Measurements from ENCODE around the gene LITAF.

Gene LITAF

DNA sequence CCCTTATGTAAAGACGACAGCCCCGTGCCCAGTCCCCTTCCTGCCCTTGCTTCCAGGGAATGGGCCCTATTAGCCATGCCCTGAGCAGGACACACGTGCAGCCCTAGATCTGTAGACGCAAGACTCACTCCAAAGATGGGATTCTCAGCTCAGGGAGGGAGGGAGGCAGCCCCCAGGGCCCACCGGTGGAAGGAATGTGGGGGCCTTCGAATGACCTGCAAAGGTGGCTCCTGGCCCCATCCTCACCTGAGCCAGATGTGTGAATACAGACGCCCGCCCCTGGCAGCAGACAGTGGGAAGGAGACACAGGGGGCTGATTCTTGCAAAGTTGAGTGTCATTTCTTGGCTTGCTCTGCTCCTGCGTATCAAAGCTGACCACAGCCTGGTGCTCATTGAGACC, 47.8 kb downstream of the LITAF start:
- Mint-ChIP-seq H3K4me3 (no peak overlapping the region), H3K27me3 (ENCODE audit: low read depth) (peaks cover 9% of the 10 kb centered on the region), H3K9me3 (no peaks in the 10 kb centered on the region), H3K27ac (no peak overlapping the region), H3K4me1 (peaks cover 10% of the 10 kb centered on the region), H3K36me3 (ENCODE audit: low read depth) (no peaks in the 10 kb centered on the region)
- TF ChIP-seq, protein P1, sequence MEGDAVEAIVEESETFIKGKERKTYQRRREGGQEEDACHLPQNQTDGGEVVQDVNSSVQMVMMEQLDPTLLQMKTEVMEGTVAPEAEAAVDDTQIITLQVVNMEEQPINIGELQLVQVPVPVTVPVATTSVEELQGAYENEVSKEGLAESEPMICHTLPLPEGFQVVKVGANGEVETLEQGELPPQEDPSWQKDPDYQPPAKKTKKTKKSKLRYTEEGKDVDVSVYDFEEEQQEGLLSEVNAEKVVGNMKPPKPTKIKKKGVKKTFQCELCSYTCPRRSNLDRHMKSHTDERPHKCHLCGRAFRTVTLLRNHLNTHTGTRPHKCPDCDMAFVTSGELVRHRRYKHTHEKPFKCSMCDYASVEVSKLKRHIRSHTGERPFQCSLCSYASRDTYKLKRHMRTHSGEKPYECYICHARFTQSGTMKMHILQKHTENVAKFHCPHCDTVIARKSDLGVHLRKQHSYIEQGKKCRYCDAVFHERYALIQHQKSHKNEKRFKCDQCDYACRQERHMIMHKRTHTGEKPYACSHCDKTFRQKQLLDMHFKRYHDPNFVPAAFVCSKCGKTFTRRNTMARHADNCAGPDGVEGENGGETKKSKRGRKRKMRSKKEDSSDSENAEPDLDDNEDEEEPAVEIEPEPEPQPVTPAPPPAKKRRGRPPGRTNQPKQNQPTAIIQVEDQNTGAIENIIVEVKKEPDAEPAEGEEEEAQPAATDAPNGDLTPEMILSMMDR (IDR thresholded peaks at IDR 0.05; ENCODE audit: unreplicated experiment in 3 of 3): no peak

DNA sequence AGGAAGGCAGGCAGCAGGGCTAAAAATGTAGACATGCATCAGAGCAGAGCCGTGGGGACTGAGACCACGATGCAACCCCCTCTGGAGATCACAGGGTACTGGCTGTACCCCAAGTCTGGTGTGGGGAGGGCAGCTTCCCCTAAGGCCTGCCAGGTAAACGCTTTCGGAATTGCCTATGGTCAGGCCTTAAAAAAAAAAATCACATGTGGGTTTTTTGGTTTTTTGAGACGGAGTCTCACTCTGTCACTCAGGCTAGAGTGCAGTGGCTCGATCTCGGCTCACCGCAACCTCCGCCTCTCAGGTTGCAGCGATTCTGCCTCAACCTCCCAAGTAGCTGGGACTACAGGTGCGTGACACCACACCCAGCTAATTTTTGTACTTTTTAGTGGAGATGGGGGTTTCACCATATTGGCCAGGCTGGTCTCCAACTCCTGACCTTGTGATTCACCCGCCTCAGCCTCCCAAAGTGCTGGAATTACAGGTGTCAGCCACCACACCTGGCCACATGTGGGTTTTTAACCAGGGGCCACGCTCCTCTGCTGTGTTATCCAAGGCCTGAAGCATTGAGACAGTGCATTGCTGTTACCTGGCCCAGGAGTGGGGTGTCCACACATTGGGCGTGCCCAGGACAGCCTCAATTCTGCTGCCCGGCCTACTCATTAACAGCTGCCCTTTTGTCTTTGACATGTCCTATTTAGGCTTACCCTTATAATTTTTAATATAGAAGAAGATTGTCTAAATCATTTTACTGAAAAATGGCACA, 50.4 kb downstream of the LITAF start:
- H3K4me3 Mint-ChIP-seq: no peak overlapping the region
- no peaks in the 10 kb centered on the region for H3K4me1 Mint-ChIP-seq
- TF ChIP-seq, protein P1 (IDR thresholded peaks at IDR 0.05; ENCODE audit: unreplicated experiment in 3 of 3): no peak
- no peak overlapping the region for H3K27ac Mint-ChIP-seq
- H3K9me3 Mint-ChIP-seq: no peaks in the 10 kb centered on the region
- H3K27me3 Mint-ChIP-seq (ENCODE audit: low read depth): peaks cover 18% of the 10 kb centered on the region
- no peaks in the 10 kb centered on the region for H3K36me3 Mint-ChIP-seq (ENCODE audit: low read depth)

DNA sequence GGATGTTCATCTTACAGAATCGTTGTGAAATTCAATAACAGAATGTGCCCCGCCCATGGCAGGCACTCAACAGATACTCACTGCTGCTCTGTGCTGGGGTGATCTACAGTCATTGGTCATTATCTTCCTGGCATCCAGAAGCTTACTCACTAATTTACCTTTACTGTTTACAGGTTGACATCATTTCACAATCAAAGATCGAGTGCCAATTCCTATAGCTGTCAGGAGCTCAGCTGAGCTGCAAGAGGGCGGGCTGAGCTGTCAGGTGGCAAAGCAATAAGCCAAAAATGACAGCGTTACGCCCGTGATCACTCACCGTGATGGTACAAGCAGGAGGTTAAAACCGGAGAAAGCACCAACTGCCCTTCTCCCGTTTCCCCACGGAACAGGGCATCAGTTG, 51.2 kb downstream of the LITAF start:
- no peak overlapping the region for H3K27ac Mint-ChIP-seq
- peaks cover 18% of the 10 kb centered on the region for H3K27me3 Mint-ChIP-seq (ENCODE audit: low read depth)
- TF ChIP-seq, protein P1 (IDR thresholded peaks at IDR 0.05; ENCODE audit: unreplicated experiment in 3 of 3): no peak
- no peaks in the 10 kb centered on the region for H3K9me3 Mint-ChIP-seq
- H3K4me1 Mint-ChIP-seq: no peaks in the 10 kb centered on the region
- H3K36me3 Mint-ChIP-seq (ENCODE audit: low read depth): no peaks in the 10 kb centered on the region
- H3K4me3 Mint-ChIP-seq: no peak overlapping the region

DNA sequence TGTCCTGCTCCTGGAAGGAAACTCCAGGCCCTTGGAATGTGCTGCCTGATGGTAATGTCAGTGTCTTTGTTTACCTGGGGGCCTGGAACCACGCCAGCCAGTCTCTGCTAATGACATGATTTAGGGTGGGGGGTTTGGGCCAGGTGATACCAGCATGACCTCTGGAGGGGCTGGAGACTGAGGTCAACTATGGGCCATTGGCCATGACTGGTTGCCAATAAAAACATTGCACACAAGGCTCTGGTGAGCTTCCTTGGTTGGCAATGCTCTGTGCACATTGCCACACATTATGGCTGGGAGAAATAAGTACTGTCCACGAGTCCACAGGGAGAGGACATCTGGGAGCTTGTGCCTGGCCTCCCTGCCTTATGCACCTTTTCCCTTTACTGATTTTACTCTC, 52.5 kb downstream of the LITAF start:
- Mint-ChIP-seq H3K9me3 (no peaks in the 10 kb centered on the region), H3K27me3 (ENCODE audit: low read depth) (peaks cover 18% of the 10 kb centered on the region), H3K27ac (no peak overlapping the region), H3K4me1 (no peaks in the 10 kb centered on the region), H3K4me3 (no peak overlapping the region), H3K36me3 (ENCODE audit: low read depth) (no peaks in the 10 kb centered on the region)
- TF ChIP-seq, protein P1 (IDR thresholded peaks at IDR 0.05; ENCODE audit: unreplicated experiment in 3 of 3): no peak

DNA sequence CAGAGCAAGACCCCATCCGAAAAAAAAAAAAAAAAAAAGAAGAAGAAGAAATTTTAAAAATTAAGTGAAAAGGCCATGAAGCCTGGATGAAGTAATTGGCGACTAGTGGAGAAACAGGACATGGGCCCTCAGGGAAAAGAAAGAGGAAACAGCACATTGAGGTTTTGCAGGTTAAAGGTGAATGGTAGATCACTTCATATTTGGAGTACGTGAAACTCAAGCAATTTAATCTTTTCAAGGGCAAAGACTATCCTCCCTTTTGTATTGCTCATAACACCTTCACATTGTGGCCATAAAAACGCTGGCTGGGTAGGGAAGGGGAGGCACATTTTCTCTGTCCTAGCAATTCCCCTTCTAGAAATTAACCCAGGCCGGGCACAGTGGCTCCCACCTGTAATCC, 53.1 kb downstream of the LITAF start:
- TF ChIP-seq, protein P1 (IDR thresholded peaks at IDR 0.05; ENCODE audit: unreplicated experiment in 3 of 3): no peak
- no peaks in the 10 kb centered on the region for H3K9me3 Mint-ChIP-seq
- no peak overlapping the region for H3K27ac Mint-ChIP-seq
- H3K4me3 Mint-ChIP-seq: no peak overlapping the region
- peaks cover 15% of the 10 kb centered on the region for H3K27me3 Mint-ChIP-seq (ENCODE audit: low read depth)
- H3K36me3 Mint-ChIP-seq (ENCODE audit: low read depth): no peaks in the 10 kb centered on the region
- H3K4me1 Mint-ChIP-seq: no peaks in the 10 kb centered on the region

Measured in nephron (organoid).